ENCODE results near the gene ACTR3. TPM values are rescaled to one million over a fixed set of nuclear protein-coding genes. Genes with fewer than 3 reads are reported as not detected.
A peak's percentile ranks its signal among the peaks of the same experiment; 100 is the strongest.

ACTR3 gene
- total RNA-seq (10 to 100 TPM; 63.6 to 99.6 TPM), polyA plus RNA-seq (10 to 100 TPM; 34.4 to 39.9 TPM)

- under 1% methylated on average over 51 of the region's 51 CpGs for WGBS
- H3K27ac ChIP-seq (ENCODE audit: low read depth in 1 of 2, low read length in 2 of 2): peak within 1 kb of the TSS; percentile 95 to 98
- H3K9ac ChIP-seq (ENCODE audit: low read depth in 1 of 2, low read length in 2 of 2): peak within 1 kb of the TSS; percentile 95 to 98
- no peaks in the 10 kb centered on the region for H3K36me3 ChIP-seq (ENCODE audit: control insufficient read depth in 4 of 4, insufficient read depth in 3 of 4, low read depth in 1 of 4, low read length in 3 of 4)
- H3K9me3 ChIP-seq (ENCODE audit: control insufficient read depth in 4 of 4, low read length in 3 of 4): no peaks in the 10 kb centered on the region
- H3K27me3 ChIP-seq (ENCODE audit: control insufficient read depth in 4 of 4, insufficient read depth in 4 of 4, low read length in 3 of 4): no peaks in the 10 kb centered on the region
- DNase-seq (ENCODE audit: low spot score): peak; percentile 99
- H3K4me1 ChIP-seq (ENCODE audit: control insufficient read depth in 4 of 4, insufficient read depth in 4 of 4, low read length in 3 of 4): peaks cover 10 to 39% (median 31%) of the 10 kb centered on the region in 4 donors
- TF ChIP-seq SP1 (IDR thresholded peaks at IDR 0.05) (peak; percentile 87), RXRA (IDR thresholded peaks at IDR 0.05) (peak; percentile 62 to 67), TAF1 (conservative IDR thresholded peaks at IDR 0.05) (peak; percentile 97), GABPA (IDR thresholded peaks at IDR 0.05 in 1 of 2, conservative IDR thresholded peaks at IDR 0.05 in 1 of 2) (peak; percentile 51 to 85), FOXA1 (IDR thresholded peaks at IDR 0.05) (peak; percentile 59), ATF3 (IDR thresholded peaks at IDR 0.05) (peak; percentile 71), EGR1 (IDR thresholded peaks at IDR 0.05; ENCODE audit: low read depth in 2 of 2) (no peak), RAD21 (IDR thresholded peaks at IDR 0.05) (peak; percentile 63 to 69), FOXA2 (IDR thresholded peaks at IDR 0.05) (peak; percentile 37), YY1 (IDR thresholded peaks at IDR 0.05) (peak; percentile 99), JUND (IDR thresholded peaks at IDR 0.05) (peak; percentile 40 to 67), NR2F2 (IDR thresholded peaks at IDR 0.05) (peak; percentile 59), HNF4A (conservative IDR thresholded peaks at IDR 0.05) (no peak), REST (IDR thresholded peaks at IDR 0.05) (peak; percentile 89), ZBTB33 (IDR thresholded peaks at IDR 0.05) (peak; percentile 48), HNF4G (IDR thresholded peaks at IDR 0.05) (peak; percentile 27)
- TF ChIP-seq, protein P1, sequence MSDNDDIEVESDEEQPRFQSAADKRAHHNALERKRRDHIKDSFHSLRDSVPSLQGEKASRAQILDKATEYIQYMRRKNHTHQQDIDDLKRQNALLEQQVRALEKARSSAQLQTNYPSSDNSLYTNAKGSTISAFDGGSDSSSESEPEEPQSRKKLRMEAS (IDR thresholded peaks at IDR 0.05): peak; percentile 42
- TF ChIP-seq, protein P2, sequence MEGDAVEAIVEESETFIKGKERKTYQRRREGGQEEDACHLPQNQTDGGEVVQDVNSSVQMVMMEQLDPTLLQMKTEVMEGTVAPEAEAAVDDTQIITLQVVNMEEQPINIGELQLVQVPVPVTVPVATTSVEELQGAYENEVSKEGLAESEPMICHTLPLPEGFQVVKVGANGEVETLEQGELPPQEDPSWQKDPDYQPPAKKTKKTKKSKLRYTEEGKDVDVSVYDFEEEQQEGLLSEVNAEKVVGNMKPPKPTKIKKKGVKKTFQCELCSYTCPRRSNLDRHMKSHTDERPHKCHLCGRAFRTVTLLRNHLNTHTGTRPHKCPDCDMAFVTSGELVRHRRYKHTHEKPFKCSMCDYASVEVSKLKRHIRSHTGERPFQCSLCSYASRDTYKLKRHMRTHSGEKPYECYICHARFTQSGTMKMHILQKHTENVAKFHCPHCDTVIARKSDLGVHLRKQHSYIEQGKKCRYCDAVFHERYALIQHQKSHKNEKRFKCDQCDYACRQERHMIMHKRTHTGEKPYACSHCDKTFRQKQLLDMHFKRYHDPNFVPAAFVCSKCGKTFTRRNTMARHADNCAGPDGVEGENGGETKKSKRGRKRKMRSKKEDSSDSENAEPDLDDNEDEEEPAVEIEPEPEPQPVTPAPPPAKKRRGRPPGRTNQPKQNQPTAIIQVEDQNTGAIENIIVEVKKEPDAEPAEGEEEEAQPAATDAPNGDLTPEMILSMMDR (IDR thresholded peaks at IDR 0.05; ENCODE audit: low read depth, low read length, missing input control): no peak
- H3K4me3 ChIP-seq (ENCODE audit: low read depth in 1 of 3, low read length in 3 of 3): peak within 1 kb of the TSS; percentile 88 to 98 (median 92)
These were observed at the start of gene ACTR3 for GRCh38 chr2:113889471-113890252. Gene ACTR3, plus strand, starts transcription at chr2:113890089. Its CDS starts 191 bp downstream, at chr2:113890280.

Data from liver (tissue), 9 donors.